NCI-H446 (cell line): Measurements from ENCODE around the gene DNAJC6.
"Not testable (repeated sequence)": the region's sequence is repeated elsewhere in the genome, so short reads cannot be mapped to it uniquely, and the experiment has no call there.

ENCODE experiments used
- DNase-seq, 2 experiments: peaks; one replicate each; lab custom pipeline; 2025; lab: John Stamatoyannopoulos, UW

The DNAJC6 gene

DNA sequence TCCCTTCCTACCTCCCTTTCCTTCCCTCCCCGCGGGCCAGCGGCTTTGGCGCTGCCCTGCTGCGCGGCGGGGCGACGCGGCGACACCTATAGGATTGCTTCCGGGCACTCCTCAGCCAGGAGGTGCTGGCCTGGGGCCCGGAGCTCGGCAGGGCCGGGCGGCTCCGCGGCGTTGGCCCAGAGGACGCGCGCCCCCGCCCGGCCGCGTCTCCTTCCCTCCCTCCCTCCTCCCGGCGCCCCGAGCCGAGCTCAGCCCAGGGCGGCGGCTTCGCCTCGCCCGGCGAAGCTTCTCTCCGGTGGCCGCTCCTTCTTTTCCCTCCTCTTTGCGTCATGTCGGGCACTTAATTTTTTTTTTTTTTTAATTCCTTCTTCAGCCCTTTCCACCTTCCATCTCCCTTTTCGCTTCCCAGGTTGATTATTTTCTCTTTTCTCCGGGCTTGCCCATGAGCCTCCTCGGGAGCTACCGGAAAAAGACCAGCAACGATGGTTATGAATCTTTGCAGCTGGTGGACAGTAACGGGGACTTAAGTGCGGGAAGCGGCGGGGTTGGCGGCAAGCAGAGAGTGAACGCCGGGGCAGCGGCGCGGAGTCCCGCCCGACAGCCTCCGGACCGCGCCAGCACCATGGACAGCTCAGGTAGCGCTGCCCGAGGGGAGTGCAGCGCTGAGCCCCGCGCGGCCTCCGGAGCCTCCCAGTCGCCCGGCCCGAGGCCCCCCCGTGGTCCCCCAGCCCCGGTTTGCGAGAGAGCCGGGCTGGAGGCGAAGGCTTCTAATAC lies at the start of gene DNAJC6:
Gene DNAJC6, plus strand, starts transcription at position 240 of the 774 bp plus-strand sequence. Its CDS starts 203 bp downstream, at position 443.
- DNase-seq, result peak; percentile 56 to 85

DNA sequence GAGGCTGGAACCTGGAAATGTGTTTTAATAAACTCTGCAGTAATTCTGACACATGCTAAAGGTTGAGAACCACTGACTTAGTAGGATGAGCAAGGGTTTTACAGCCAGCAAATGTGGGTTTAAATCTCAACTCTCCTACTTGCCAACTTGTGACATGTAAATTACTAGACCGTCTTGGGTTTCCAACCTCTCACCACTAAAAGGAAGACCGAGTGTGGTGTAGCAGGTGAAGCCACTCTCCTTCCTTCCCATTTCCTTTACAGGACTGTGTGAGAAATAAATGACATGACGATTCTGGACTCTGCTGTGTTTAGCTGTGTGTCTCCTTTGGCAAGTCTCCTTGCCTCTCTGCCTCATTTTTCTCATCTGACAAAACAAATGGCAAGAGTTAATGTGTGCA lies 49.5 kb upstream of the DNAJC6 start:
- no peak for DNase-seq

DNA sequence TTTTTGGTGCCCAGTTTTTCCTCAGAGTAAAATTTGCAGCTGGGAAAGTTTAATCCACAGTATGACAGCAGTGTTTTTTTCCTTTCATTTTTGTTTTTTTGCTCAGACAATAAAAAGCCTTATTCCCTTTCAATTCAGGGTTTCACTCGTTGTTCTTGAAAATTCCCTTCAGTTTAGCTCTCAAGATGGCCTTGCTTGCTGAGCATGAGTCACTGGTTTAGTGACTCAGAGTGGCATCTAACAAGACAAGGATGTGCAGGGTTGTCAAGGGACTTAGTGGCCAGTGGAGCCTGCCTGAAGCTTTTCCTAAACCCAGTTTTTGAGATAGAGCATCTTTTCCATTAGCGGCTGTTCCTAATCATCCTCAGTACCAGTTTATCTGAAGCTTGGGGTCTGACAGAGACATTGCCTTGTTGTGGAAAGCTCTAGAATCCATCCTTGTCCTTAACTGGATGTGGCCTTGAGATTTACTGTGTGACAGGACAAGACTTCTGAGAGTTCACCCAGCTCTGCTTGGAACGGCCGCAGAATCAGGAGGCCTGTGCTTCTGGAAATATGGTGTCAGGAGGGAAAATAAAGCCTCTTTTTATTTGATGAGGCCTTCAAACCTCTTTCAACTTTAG lies 48.4 kb upstream of the DNAJC6 start:
- peak in 1 of 2 experiments; percentile 12 for DNase-seq

DNA sequence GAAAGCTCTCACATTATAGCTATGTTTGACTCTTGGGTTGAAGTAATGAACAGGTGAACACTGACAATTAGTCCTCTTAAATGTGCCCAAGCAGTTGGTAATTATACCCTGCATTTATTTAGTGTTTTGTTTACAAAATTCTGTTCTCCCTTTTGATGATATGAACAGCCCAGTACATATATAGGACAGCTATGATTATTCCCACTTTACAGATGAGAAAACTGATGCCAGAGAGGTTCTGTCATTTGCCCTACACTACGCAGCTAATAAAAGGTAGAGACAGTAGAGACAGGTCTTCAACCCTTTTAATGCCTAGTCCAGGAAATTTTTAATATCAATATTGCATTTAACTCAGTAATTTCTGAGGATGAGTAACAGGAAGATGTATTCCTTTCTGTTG lies 46.1 kb upstream of the DNAJC6 start:
- no peak for DNase-seq

DNA sequence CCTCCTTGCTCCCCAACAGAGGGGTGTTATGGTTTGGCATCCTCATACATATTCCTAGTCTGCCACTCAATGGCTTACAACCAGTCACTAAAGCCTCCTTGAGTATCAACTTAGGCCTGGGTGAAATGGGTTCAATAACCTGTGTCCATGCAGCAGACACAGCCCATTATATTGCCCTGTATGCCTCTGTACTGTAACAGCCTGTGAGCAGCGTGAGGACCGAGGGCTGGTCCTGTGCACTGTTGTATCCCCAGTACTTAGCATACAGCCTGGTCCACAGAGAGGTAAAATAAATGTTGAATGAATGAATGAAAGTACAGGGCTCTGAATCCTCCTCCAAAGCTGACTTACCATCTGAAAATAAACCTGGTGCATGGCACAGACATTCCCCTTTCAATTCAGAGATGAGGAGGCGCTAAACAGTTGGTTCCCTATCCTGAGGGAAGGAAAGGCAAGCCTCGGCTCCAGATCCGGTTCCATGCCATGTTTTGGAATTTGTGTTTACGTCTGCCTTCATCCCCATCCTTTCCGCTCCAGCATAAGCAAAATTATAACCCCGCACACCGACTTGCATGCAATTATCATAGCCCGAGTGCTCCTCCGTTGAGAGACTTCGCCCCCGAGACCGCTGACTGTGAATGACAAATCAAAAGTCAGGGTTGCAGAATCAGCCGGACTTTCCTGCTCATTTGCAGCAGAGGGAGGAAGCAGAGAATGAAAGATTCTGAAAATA lies 45.0 kb upstream of the DNAJC6 start:
- peak; percentile 83 to 86 for DNase-seq

DNA sequence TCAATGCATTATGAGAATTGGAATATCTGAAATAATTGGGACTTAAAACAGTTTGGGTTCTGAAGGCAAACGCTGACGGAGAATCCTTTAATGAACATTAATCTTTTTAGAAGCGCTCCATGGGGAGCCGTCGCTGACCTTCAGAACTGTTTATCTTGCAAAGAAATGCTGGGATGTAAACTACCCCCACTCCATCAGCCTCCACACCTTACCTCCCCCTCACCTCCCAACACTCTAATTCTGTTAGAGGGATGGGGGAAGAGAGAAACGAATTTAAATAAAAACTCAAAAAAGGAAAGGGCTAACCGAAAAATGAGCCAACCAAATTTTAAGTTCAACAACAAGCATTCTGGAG lies 44.1 kb upstream of the DNAJC6 start:
- no peak for DNase-seq

DNA sequence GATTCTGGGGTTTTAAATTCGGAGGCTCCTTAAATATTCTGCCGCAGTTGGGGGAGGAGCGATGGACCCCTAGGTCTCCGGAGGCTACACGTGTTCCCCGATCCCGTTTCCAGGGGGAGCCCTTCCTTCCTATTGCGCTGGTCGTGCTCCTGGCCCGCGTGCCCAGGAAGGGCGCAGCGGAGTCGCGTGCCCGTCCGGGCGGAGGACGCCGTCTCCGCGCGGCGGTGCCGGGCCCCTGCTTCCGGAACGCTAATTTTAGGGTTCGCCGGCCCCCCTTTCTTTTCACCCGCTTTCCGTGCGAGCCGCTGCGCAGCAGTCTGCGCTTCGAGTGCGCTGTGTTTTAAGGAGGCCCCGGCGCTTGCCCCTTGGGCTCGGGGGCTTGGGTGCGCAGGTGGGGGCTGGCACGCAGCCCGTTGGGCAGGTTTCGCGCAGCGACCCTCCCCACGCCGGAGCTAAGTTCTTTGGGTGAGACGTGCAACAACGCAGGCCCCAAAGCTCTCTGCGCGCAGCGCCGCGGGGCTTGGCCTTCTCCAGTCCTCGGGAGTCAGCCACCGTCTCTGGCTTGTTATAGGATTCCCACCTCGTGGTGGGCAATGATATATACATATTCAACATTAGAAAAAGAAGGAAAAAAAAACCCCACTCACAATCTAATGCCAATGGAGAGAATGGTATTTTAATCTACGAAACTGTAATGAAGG lies 43.5 kb upstream of the DNAJC6 start:
- peak; percentile 74 to 84 for DNase-seq

DNA sequence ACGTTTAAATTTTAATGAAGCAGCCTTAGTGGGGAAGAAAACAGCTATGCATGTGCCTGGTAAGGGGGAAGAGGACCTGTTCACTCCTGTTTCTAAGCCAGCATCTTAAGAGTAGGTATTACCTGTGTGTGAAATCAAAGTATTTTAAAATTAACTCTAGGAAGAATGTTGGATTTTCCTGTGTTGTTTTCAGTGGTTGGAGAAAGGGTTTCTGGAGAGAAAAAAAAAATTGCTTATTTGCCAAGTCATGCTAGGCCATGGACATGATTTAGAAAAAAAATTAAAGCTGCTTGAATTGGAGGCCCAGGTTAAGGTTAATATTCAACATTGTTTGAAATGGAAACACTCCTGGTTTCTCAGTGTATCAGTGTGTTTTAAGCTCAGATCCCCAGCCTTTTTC lies 42.9 kb upstream of the DNAJC6 start:
- DNase-seq, result no peak

DNA sequence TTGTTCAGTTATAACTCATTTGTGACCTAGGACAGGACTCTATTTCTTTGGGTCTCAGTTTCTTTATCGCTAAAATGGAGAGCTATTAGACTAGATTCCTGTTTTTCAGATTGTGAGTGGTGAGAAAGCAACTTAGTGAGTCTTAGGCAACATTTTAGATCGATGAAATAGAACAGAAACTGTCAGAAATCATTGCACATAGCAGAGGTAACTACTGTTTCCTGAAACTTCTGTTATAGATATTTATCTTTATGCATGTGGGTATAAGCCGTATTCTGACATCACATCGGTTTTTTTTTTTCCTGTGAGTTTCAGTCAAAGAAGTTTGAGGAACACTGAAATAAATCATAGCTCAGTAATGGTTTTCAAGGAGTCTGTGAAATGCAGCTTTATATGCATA lies 42.1 kb upstream of the DNAJC6 start:
- no peak for DNase-seq

DNA sequence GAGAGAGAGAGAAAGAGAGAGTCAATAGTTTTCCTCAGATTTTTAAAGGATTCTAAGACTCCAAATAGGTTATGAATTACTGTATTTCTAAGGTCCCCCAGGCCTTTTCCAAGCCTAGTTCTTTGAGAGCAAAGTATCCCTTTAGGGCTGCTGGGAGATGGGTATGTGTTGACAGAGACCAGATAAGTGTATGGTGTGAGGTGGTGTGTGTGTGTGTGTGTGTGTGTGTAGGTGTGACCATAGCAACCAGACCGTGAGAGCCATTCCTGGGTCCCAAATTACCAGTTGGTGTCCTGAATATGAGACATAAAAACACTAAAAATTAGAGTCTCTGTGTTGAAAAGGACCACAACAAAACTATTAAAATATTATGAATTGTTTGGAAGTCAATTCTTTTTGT lies 41.7 kb upstream of the DNAJC6 start:
- no peak for DNase-seq

DNA sequence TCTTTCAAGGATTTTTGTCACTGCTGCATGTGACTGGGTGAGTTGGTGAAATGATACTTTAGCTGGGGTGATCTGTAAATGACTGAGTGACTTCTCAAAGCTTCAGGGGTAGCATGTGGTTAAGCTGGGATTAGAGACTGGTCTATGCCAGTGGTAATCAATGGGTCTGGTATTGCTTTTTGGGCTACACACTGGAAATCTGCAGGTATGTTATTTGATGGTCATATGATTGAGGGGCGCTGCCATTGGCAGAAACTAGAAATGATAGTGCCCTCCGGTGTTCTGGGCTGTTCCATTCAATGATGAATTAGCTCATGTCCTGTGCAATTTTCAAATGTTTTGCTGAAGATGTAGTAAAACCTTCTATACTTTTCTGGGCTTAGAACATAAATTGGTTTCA lies 39.7 kb upstream of the DNAJC6 start:
- DNase-seq, result no peak

DNA sequence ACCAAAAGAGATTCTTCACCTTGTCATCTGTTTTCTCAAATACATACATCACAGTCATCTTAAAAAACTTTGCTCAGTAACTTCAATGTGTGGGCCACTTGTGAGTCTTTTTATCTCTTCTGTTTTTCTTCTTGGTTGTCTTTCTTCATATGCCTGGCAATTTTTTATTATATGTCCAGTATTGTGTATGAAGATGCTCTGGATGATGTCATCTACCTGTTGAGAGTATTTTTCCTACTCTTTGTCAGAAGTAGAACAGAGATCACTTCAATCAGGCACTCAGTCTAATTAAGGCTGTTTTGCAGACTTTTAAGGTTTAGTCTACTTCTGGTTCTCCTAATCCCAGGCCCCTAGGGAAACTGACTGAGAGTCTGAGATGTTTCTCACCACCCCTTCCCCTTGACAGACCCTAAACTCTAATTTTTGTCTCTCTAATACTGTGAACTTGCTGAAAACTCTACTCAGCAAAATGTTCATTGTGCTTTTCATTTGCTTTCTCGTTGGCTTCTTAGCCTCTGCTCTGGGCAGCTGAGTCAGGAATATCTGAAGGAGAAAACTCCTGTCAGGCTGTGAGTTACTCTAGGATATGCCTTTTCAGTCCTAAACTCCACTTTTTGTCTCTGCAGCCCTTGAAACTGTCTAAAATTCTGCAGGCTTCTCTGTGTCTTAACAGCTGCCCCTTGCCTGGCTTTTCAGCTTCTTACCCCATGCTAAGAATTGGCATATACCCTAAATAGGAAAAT lies 33.0 kb upstream of the DNAJC6 start:
- DNase-seq, result no peak

DNA sequence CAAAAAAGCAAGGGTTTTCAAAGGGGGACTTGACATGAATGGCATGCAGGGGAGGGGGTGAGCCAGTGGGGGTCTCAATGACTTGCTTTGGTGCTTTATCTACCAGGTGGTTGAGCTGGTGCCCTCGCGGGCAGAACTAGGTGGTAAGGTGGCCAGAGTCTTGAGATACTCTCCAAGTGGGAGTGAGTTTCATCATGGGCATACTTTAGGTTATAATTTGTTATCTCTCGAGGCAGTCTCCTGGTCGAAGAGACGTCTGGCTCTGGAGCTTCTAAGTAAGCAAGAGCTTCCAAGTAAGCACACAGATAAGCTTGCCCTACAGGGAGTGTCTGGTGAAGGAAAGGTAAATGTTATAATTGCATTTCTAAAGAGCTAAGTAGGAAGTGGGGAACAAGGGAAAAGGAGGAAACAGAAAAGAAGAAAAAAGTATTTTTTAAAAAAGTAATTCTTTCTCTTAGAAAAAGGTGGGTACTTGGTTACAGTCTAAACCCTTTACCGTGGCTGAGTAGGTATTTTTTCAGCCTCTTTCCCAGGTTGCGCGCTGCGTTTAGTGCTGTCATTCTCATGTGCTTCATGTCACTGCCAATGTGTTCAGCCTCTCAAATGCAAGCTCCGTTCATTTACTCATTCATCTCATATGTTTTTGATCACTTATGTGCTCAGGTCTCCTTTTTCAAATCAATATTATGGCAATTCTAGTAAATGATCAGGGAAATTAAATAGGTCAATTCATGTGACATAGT lies 31.6 kb upstream of the DNAJC6 start:
- no peak for DNase-seq

DNA sequence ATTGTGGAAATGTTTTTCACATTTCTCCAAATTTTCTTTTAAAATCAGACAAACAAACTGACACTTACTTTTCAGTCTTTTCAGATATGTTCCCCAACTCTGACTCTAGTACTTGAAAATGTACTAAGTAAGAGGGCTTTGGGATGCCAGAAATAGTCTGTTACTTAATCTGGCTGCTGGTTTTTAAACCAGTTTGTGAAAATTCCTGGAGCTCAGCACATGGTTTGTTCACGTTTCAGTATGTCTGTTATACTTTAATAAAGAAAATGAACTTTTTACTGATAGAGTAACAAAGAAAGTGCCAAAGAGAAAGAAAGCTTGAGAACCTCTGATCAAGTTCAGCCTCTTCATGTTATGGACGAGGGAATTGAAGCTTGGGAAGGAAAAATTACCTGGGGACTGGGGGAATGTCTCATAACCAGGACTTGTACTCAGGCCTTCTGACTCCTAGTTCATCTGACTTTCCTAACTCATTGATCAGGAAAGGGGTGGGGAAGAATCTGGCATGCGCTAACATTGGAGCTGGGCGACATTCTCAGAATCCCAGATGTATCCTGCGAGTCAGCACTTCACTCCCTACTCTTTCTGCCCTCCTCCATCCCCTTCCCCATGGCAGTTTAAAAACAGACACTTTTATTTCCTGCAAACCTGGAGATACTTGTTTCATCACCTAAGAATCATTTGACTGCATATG lies 30.8 kb upstream of the DNAJC6 start:
- DNase-seq, result no peak

DNA sequence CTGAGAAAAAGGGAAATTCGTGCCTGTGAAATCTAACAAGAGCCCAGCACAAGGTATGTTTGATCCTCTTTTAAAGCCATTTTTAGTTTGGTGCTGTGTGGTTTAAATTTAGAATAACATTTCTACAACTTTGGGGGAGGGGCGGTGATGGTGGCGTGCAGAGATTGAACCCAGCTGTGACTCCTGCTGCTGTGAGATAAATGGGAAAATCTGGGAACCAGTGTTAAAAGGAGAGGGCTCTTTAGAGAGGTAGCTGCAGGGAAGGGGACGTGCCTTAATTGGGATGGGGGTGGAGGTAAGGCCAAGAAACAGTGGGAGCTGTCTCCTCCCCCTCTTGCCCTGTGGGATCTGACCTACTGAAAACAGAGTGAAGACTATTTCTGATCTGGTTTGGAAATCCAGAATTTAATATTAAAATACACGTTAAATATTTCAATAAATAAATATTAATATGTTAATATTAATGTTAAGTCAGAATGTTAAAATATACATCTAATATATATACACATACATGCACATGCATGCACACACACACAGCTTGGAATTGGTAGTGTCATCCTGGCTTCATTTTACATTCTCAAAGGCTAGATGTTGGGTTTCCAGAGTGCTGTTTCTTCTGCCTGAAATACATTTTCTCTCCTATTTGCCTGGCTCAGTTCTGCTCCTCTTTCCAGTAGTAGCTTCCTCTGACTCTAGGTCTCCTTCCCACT lies 30.1 kb upstream of the DNAJC6 start:
- no peak for DNase-seq

DNA sequence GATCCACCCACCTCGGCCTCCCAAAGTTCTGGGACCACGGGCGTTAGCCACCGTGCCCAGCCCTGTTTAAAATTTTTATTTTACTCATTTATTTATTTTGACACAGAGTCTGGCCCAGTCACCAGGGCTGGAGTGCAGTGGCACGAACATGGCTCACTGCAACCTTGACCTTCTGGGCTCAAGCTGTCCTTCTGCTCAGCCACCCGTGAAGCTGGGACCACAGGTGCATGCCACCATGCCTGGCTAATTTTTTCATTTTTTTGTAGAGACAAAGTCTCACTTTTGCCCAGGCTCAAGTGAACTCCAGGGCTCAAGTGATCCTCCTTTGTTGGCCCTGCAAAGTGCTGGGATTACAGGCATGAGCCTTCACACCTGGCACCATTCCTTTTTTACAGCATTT lies 27.5 kb upstream of the DNAJC6 start:
- DNase-seq, result no peak

DNA sequence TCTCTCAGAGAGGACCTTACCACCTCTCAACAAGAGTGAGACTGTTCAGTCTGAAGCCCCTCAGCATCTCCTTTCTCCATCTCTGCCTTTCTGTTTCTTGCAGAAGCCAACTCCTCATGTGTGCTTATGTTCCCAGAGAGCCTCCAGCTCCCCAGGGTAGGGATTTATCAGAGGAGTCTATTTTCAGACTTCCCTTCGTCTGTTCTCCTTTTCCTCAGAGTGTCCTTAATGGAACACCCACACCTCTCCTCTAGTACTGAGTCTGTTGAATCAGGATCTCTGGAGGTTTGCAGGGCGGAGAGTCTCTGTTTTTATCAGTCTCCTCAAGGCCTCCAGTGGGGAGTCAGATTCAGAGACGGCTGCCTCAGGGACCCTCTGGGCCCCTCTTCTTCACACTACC lies 25.1 kb upstream of the DNAJC6 start:
- DNase-seq, result no peak

DNA sequence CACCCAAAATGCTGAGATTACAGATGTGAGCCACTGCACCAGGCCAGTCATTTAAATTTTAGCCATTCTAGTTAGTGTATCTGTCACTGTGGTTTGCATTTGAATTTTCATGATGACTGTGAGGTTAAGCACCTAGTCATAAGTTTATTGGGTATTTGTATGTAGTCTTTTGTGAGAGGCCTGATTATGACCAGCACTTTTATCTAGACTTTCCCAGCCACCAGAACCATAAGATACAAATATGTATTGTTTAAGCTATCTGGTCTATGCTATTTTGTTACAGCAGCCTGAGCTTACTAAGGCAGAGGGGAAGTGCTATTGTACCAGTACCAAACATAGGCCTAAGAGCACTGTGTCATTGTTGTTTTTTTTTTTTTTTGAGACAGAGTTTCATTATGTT lies 19.9 kb upstream of the DNAJC6 start:
- DNase-seq, result no peak

DNA sequence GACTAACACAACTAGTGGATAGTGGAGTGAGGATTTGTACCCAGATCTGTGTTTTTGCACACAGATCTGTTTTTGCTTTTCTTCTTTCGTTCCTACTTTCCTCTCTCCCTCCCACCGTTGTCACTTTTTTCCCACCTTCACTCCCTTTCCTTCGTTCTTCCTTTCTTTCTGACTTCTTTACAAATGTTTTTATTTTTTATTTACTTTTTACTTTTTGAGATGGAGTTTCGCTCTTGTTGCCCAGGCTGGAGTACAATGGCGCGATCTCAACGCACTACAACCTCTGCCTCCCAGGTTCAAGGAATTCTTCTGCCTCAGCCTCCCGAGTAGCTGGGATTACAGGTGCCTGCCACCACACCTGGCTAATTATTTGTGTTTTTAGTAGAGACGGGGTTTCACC lies 17.5 kb upstream of the DNAJC6 start:
- DNase-seq, result not testable (repeated sequence)
